Activated naive CD4-positive, alpha-beta T cell treated with anti-CD3 and anti-CD28 coated beads, Interleukin-2, amount 10 ng/mL, durations not matched to agents 5 hours and 36 hours (primary cell): ENCODE data around the gene OR11H1. TPM values are rescaled to one million over a fixed set of nuclear protein-coding genes. Genes with fewer than 3 reads are reported as not detected.

Experiments
- total RNA-seq, 2 experiments: library from RNA; stranded (reverse); gene quantifications; one replicate each; pipeline ENCODE4 v1.2.3, GENCODE V29; 2021

OR11H1 gene
- not detected for total RNA-seq

DNA sequence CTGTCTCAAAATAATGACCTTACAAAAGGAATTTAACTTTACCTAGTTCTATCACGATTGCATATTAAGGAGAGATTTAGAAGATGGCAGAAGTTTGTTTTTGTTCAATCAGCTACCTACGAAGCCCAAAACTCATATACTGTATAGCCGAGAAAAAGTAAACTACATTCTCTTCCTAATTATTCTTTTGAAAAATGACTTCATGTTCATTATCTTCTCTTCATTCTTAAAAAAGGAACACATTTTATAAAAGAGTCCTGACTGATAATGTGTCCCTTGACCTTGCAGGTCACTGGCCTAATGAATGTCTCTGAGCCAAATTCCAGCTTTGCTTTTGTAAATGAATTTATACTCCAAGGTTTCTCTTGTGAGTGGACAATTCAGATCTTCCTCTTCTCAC lies at the start of gene OR11H1:
TSS of gene OR11H1 (plus strand) at position 301 of the 400 bp plus-strand sequence. CDS start at position 301, 0 bp downstream.

Other genes with a start within 250 kb of the OR11H1 start
- not detected for gene POTEH, start 161.8 kb downstream of the OR11H1 start, total RNA-seq